AML-193 (cell line): Measurements from ENCODE around the gene NCKAP1.

Experiments used
- DNase-seq, 2 experiments: peaks; one replicate each; lab custom pipeline; 2025; lab: John Stamatoyannopoulos, UW

The NCKAP1 gene

GRCh38 chr2:182949052-182949451 lies 89.2 kb downstream of the NCKAP1 start:
- DNase-seq, result no peak

GRCh38 chr2:182946958-182947369 lies 91.3 kb downstream of the NCKAP1 start:
- no peak for DNase-seq

- no peak for DNase-seq
Observed at GRCh38 chr2:182943339-182943738, 94.9 kb downstream of the NCKAP1 start.

GRCh38 chr2:182942756-182943155 lies 95.5 kb downstream of the NCKAP1 start:
- DNase-seq, result no peak

GRCh38 chr2:182941919-182942318 lies 96.3 kb downstream of the NCKAP1 start:
- no peak for DNase-seq

- DNase-seq, result no peak
Observed at GRCh38 chr2:182941121-182941722, 97.0 kb downstream of the NCKAP1 start.

GRCh38 chr2:182937870-182938269 lies 100.4 kb downstream of the NCKAP1 start:
- no peak for DNase-seq

GRCh38 chr2:182933629-182934028 lies 104.6 kb downstream of the NCKAP1 start:
- DNase-seq, result no peak

GRCh38 chr2:182929972-182930371 lies 108.3 kb downstream of the NCKAP1 start:
- DNase-seq, result no peak

- DNase-seq, result no peak
Observed at GRCh38 chr2:182924306-182924705, 114.0 kb downstream of the NCKAP1 start.

- DNase-seq, result no peak
Observed at GRCh38 chr2:182921234-182921633, 117.0 kb downstream of the NCKAP1 start.

- no peak for DNase-seq
Observed at GRCh38 chr2:182920631-182921056, 117.6 kb downstream of the NCKAP1 start.

- no peak for DNase-seq
Observed at GRCh38 chr2:182920089-182920488, 118.2 kb downstream of the NCKAP1 start.

GRCh38 chr2:182918961-182919652 lies 119.2 kb downstream of the NCKAP1 start:
- DNase-seq, result no peak

GRCh38 chr2:182917924-182918323 lies 120.3 kb downstream of the NCKAP1 start:
- DNase-seq, result no peak

- no peak for DNase-seq
Observed at GRCh38 chr2:182916417-182916816, 121.8 kb downstream of the NCKAP1 start.

GRCh38 chr2:182915369-182916326 lies 122.6 kb downstream of the NCKAP1 start:
- no peak for DNase-seq

GRCh38 chr2:182914852-182915251 lies 123.4 kb downstream of the NCKAP1 start:
- DNase-seq, result no peak

GRCh38 chr2:182913064-182913463 lies 125.2 kb downstream of the NCKAP1 start:
- DNase-seq, result no peak

- DNase-seq, result no peak
Observed at GRCh38 chr2:182912518-182912915, 125.7 kb downstream of the NCKAP1 start.

- no peak for DNase-seq
Observed at GRCh38 chr2:182911813-182912517, 126.3 kb downstream of the NCKAP1 start.

- no peak for DNase-seq
Observed at GRCh38 chr2:182910965-182911364, 127.3 kb downstream of the NCKAP1 start.
